ENCODE data around the gene FSTL5. TPM values are rescaled to one million over a fixed set of nuclear protein-coding genes. Genes with fewer than 3 reads are reported as not detected.

The FSTL5 gene
- total RNA-seq, 1 experiment from 2014 or later: not detected

GRCh38 chr4:161343569-161343950 lies 820.2 kb downstream of the FSTL5 start:
- no peak overlapping the region for H2AFZ ChIP-seq (ENCODE audit: low read length)
- no peaks in the 10 kb centered on the region for H3K27me3 Mint-ChIP-seq (ENCODE audit: low read depth)
- H4K20me1 ChIP-seq (ENCODE audit: control insufficient read depth, insufficient read depth, insufficient read length): no peaks in the 10 kb centered on the region
- no peak overlapping the region for H3K9ac ChIP-seq (ENCODE audit: extremely low read depth, insufficient read length, low read length)
- H3K4ac ChIP-seq (ENCODE audit: low read depth, low read length): no peak overlapping the region
- H3K18ac ChIP-seq (ENCODE audit: insufficient read length, low read depth, low read length): no peak overlapping the region
- H3K23ac ChIP-seq (ENCODE audit: insufficient read length, low read depth, low read length): no peak overlapping the region
- H3K9me3 ChIP-seq (ENCODE audit: control insufficient read depth, low read depth, low read length): no peaks in the 10 kb centered on the region
- H3K14ac ChIP-seq (ENCODE audit: insufficient read depth, low read length): no peak overlapping the region
- no peak overlapping the region for H4K91ac ChIP-seq (ENCODE audit: insufficient read length, low read depth, low read length)
- H3K4me1 ChIP-seq (ENCODE audit: insufficient read depth, low read length): no peaks in the 10 kb centered on the region; the same call in 1 of the 2 replicates
- no peak overlapping the region for H2BK5ac ChIP-seq (ENCODE audit: insufficient read length, low read length)
- peaks cover 10% of the 10 kb centered on the region in 2 experiments; a peak in 3 of 4 replicates for H3K4me1 Mint-ChIP-seq
- H2BK20ac ChIP-seq (ENCODE audit: low read depth, low read length, poor library complexity, severe bottlenecking): no peak overlapping the region
- H2AK5ac ChIP-seq (ENCODE audit: insufficient read length, low read length): no peak overlapping the region
- no peak overlapping the region for H3K4me2 ChIP-seq (ENCODE audit: insufficient read depth, insufficient read length, low read length)
- no CpG with 5 or more reads among the region's 2 CpGs for WGBS (ENCODE audit: extremely low coverage, insufficient read length, low lambda C conversion rate)
- H3K23me2 ChIP-seq (ENCODE audit: insufficient read length, low read depth, low read length, poor library complexity, severe bottlenecking): no peaks in the 10 kb centered on the region
- no peak overlapping the region for H4K5ac ChIP-seq (ENCODE audit: insufficient read length, low read depth, low read length)
- H3K4me3 Mint-ChIP-seq: no peak overlapping the region
- no peak overlapping the region for H3T11ph ChIP-seq (ENCODE audit: low read length)
- H2BK15ac ChIP-seq (ENCODE audit: low read depth, low read length): no peak overlapping the region
- H3K9me3 Mint-ChIP-seq: no peaks in the 10 kb centered on the region
- no peaks in the 10 kb centered on the region for H3K36me3 Mint-ChIP-seq (ENCODE audit: insufficient read depth in 1 of 3, low read depth in 3 of 3)
- H2BK120ac ChIP-seq (ENCODE audit: low read depth, low read length, poor library complexity, severe bottlenecking): no peak overlapping the region
- no peak overlapping the region for H3K56ac ChIP-seq (ENCODE audit: insufficient read length, low read depth, low read length)
- no peak overlapping the region for H2BK12ac ChIP-seq (ENCODE audit: insufficient read length, low read depth, low read length)
- H3K27me3 ChIP-seq (ENCODE audit: insufficient read depth, low read length): no peaks in the 10 kb centered on the region
- no peak for DNase-seq
- no peak for TF ChIP-seq CTCF (conservative IDR thresholded peaks at IDR 0.05)
- H3K27ac ChIP-seq (ENCODE audit: insufficient read length, low read depth, low read length): no peak overlapping the region
- no peak overlapping the region for H3K27ac Mint-ChIP-seq
- no peak overlapping the region for H4K8ac ChIP-seq (replicated peaks; ENCODE audit: insufficient read length, low read depth, low read length)
- H3K79me1 ChIP-seq (ENCODE audit: insufficient read depth, low read depth, low read length, poor library complexity, severe bottlenecking): no peaks in the 10 kb centered on the region
- no peaks in the 10 kb centered on the region for H3K79me2 ChIP-seq (ENCODE audit: insufficient read depth, low read length)

Data from H9 (cell line).